HepG2 (cell line): ENCODE measurements around the gene TMEM14A. TPM values are rescaled to one million over a fixed set of nuclear protein-coding genes. Genes with fewer than 3 reads are reported as not detected.
"Not testable (repeated sequence)": the region's sequence is repeated elsewhere in the genome, so short reads cannot be mapped to it uniquely, and the experiment has no call there.

Experiments
- ATAC-seq: fragments of 200-7000 bp; cut with Tn5 transposase; 3 replicates; pipeline ENCODE4 v1.9.1; 2020; ENCODE audit warnings: mild to moderate bottlenecking, moderate library complexity
- BruUV-seq: library from RNA; stranded (reverse); fragments of 400-500 nt; replicated peaks from 2 replicates; lab custom pipeline; 2021; lab: Mats Ljungman, UMichigan
- CTCF ChIA-PET: fragments of 300-600 bp; formaldehyde crosslinking; extraction: SDS; loops from one replicate; lab custom pipeline; 2021; ENCODE audit warnings: low total read pairs, inconsistent platforms, low intra/inter-chr PET ratio; lab: Yijun Ruan, JAX
- POLR2A ChIA-PET: fragments of 350-600 bp; sonication (Branson Sonifier 250); formaldehyde crosslinking; loops from one replicate; lab custom pipeline; 2020; ENCODE audit warnings: antibody characterized with exemption, inconsistent platforms; lab: Yijun Ruan, JAX
- DNase-seq: peaks from one replicate; pipeline ENCODE4 v3.0.0-alpha.2; 2015; ENCODE audit warnings: low spot score
- FAIRE-seq: peaks from 3 replicates; lab custom pipeline; 2011; peaks lifted over from hg19 to GRCh38; lab: Jason Lieb, UNC
- H2AFZ ChIP-seq: one replicate; pipeline ENCODE4 v1.6.1; 2011; ENCODE audit warnings: low read length, inconsistent platforms
- H3K27ac ChIP-seq: fragments of 300-600 bp; 3 replicates; pipeline ENCODE4 v1.8.0; 2011; ENCODE audit warnings: mixed run types, mild to moderate bottlenecking, mixed read lengths, low read length, inconsistent platforms; ENCODE audit not compliant: insufficient read depth; ENCODE audit errors: extremely low read length
- H3K27me3 ChIP-seq, 2 experiments: fragments of 200-600 bp in 1 of 2; 2 replicates in 1 of 2; 3 replicates in 1 of 2; pipeline versions ENCODE4 v1.6.0 to v1.8.0; 2011; ENCODE audit warnings: low read length in 2 of 2, mild to moderate bottlenecking in 2 of 2, moderate library complexity in 2 of 2, inconsistent platforms in 1 of 2; ENCODE audit not compliant: insufficient read depth in 2 of 2, control insufficient read depth in 1 of 2
- H3K36me3 ChIP-seq, 2 experiments: fragments of 200-600 bp in 1 of 2; replicated peaks in 1 of 2; 2 replicates in 1 of 2; 3 replicates in 1 of 2; pipeline versions ENCODE4 v1.5.1 to v1.8.0; 2011; ENCODE audit warnings: low read length in 2 of 2, inconsistent platforms in 1 of 2; ENCODE audit not compliant: insufficient read depth in 2 of 2, control insufficient read depth in 1 of 2
- H3K4me1 ChIP-seq: 2 replicates; pipeline ENCODE4 v1.5.1; 2012; ENCODE audit warnings: low read length, inconsistent platforms; ENCODE audit not compliant: insufficient read depth
- H3K4me2 ChIP-seq: 2 replicates; pipeline ENCODE4 v1.6.0; 2011; ENCODE audit warnings: low read depth, low read length, inconsistent platforms
- H3K4me3 ChIP-seq, 3 experiments: fragments of 200-600 bp in 1 of 3; sonication (generic), shearing (Covaris generic) in 1 of 3; replicated peaks in 1 of 3; 2 replicates each; pipeline ENCODE4 v1.5.1; 2011 to 2016; ENCODE audit warnings: low read length in 3 of 3, inconsistent platforms in 2 of 3, low read depth in 2 of 3, mild to moderate bottlenecking in 2 of 3, control low read depth in 1 of 3, mixed read lengths in 1 of 3; ENCODE audit not compliant: insufficient read depth in 1 of 3
- H3K79me2 ChIP-seq: one replicate; pipeline ENCODE4 v1.6.1; 2011; ENCODE audit warnings: low read length, inconsistent platforms; ENCODE audit not compliant: insufficient read depth
- H3K9ac ChIP-seq: 2 replicates; pipeline ENCODE4 v1.6.0; 2011; ENCODE audit warnings: mild to moderate bottlenecking, low read depth, low read length, inconsistent platforms; ENCODE audit not compliant: insufficient read depth
- H3K9me3 ChIP-seq: 2 replicates; pipeline ENCODE4 v1.5.1; 2012; ENCODE audit warnings: mild to moderate bottlenecking, low read length
- H4K20me1 ChIP-seq: 2 replicates; pipeline ENCODE4 v1.6.0; 2011; ENCODE audit warnings: inconsistent platforms, mild to moderate bottlenecking, low read length, moderate library complexity; ENCODE audit not compliant: insufficient read depth
- MEIS1 ChIP-seq: sonication (generic); formaldehyde crosslinking; IDR thresholded peaks from 2 replicates; pipeline ENCODE4 v1.9.0; 2021; ENCODE audit warnings: mild to moderate bottlenecking, missing genetic modification reagents, moderate library complexity, borderline replicate concordance
- TAF1 ChIP-seq: sonication (generic); formaldehyde crosslinking; IDR thresholded peaks from 2 replicates; pipeline ENCODE4 v1.4.0; 2020; ENCODE audit warnings: missing genetic modification reagents
- ZFP36 ChIP-seq: fragments of 150-350 bp; IDR thresholded peaks from 2 replicates; pipeline ENCODE4 v1.6.1; 2018; ENCODE audit warnings: borderline replicate concordance, low read length, low read depth; ENCODE audit not compliant: partially characterized antibody
- ZNF235 ChIP-seq: sonication (generic); formaldehyde crosslinking; IDR thresholded peaks from 2 replicates; pipeline ENCODE4 v1.8.1; 2023; ENCODE audit warnings: mild to moderate bottlenecking, missing genetic modification reagents, borderline replicate concordance
- ZNF33A ChIP-seq: sonication (generic); formaldehyde crosslinking; IDR thresholded peaks from 2 replicates; pipeline ENCODE4 v1.5.1; 2020; ENCODE audit warnings: missing genetic modification reagents, mild to moderate bottlenecking, moderate library complexity, borderline replicate concordance
- ZNF33B ChIP-seq: sonication (generic); formaldehyde crosslinking; IDR thresholded peaks from 2 replicates; pipeline ENCODE4 v1.5.1; 2020; ENCODE audit warnings: mild to moderate bottlenecking, missing genetic modification reagents
- WGBS: methylation state at CpG from one replicate; pipeline ENCODE4 v1.1.6; 2017; ENCODE audit warnings: low lambda C conversion rate; 5-methylcytosine and 5-hydroxymethylcytosine counted together
- in situ Hi-C: cut with HindIII; loops from 2 replicates; pipeline ENCODE4 v1.10.0; 2017; ENCODE audit warnings: low pct_unique_long_range_greater_than_20kb; ENCODE audit not compliant: extremely low pct_ligation_motif_present
- intact Hi-C: fragments of 100-400 bp; cut with micrococcal nuclease; formaldehyde crosslinking; loops from one replicate; pipeline ENCODE4 v1.10.0; 2022; ENCODE audit not compliant: unreplicated experiment
- polyA plus RNA-seq, 8 experiments: library from polyadenylated mRNA; depleted of rRNA in 3 of 8; stranded (reverse) in 7 of 8; unstranded in 1 of 8; fragments of >200 nt; fragmentation: Illumina TruSeq in 4 of 8; extraction: Trizol in 4 of 8; gene quantifications; 2 replicates each; pipeline versions ENCODE4 v1.2.1 to v1.2.3, GENCODE V29; 2011 to 2016; ENCODE audit warnings: low read depth in 4 of 8, missing spikeins in 1 of 8, mixed read lengths in 1 of 8; ENCODE audit not compliant: insufficient read depth in 1 of 8
- total RNA-seq, 5 experiments: library from RNA; depleted of rRNA; stranded (reverse); fragments of >200 nt; fragmentation: Illumina TruSeq; extraction: Trizol; gene quantifications; 2 replicates each; pipeline ENCODE4 v1.2.3, GENCODE V29; 2016; ENCODE audit warnings: low read depth in 1 of 5
- TF ChIP-seq, protein P1 (sequence below): sonication (generic); formaldehyde crosslinking; IDR thresholded peaks from 2 replicates; pipeline ENCODE4 v1.8.0; 2023; ENCODE audit warnings: mild to moderate bottlenecking, missing genetic modification reagents
- TF ChIP-seq, protein P2 (sequence below): sonication (generic); formaldehyde crosslinking; IDR thresholded peaks from 2 replicates; pipeline ENCODE4 v1.4.0; 2020; ENCODE audit warnings: mild to moderate bottlenecking, low read depth, missing genetic modification reagents

TMEM14A gene
- total and polyA plus RNA-seq, 2 of the 13 experiments (the other 11 are each of a cell fraction or from before 2014, with no cell fraction given), result 24.6 to 73.7 TPM

DNA sequence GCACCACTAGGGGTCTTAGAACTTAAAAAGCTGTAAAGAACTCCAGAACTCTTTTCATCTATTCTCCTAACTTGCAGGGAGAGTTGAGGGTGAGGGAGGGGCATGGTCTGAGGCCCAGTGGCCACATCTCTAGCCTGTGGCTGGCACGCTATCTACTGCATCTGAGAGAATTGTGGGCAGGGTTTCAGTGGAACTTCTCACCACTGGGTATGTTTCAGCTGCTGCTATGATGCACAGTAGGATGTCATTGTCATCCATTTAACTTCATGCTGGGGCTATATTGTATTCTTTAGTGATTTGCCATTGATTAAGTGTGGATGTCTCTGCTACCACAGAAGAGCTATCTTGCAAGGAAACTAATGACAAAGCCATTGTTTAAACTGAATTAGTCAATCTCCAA is 4.5 kb downstream of the TMEM14A start:
- Histone ChIP-seq H3K9ac (no peak overlapping the region), H3K79me2 (peaks cover 6% of the 10 kb centered on the region), H4K20me1 (no peaks in the 10 kb centered on the region), H3K9me3 (no peaks in the 10 kb centered on the region), H3K27ac (no peak overlapping the region), H3K27me3 (no peaks in the 10 kb centered on the region; a peak in 1 of 5 replicates)
- ChIA-PET POLR2A (no interaction called here), CTCF (no interaction called here)
- BruUV-seq, result no TSS peak
- intact Hi-C loops, result no loop called here
- ATAC-seq, result no peak
- no peak for TF ChIP-seq MEIS1 (CRISPR knock-in tag)
- TF ChIP-seq, protein P1, sequence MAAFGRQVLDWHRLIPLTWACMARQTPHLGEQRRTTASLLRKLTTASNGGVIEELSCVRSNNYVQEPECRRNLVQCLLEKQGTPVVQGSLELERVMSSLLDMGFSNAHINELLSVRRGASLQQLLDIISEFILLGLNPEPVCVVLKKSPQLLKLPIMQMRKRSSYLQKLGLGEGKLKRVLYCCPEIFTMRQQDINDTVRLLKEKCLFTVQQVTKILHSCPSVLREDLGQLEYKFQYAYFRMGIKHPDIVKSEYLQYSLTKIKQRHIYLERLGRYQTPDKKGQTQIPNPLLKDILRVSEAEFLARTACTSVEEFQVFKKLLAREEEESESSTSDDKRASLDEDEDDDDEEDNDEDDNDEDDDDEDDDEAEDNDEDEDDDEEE (CRISPR knock-in tag), result no peak
- TF ChIP-seq, protein P2, sequence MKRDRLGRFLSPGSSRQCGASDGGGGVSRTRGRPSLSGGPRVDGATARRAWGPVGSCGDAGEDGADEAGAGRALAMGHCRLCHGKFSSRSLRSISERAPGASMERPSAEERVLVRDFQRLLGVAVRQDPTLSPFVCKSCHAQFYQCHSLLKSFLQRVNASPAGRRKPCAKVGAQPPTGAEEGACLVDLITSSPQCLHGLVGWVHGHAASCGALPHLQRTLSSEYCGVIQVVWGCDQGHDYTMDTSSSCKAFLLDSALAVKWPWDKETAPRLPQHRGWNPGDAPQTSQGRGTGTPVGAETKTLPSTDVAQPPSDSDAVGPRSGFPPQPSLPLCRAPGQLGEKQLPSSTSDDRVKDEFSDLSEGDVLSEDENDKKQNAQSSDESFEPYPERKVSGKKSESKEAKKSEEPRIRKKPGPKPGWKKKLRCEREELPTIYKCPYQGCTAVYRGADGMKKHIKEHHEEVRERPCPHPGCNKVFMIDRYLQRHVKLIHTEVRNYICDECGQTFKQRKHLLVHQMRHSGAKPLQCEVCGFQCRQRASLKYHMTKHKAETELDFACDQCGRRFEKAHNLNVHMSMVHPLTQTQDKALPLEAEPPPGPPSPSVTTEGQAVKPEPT (CRISPR knock-in tag), result no peak
- no peak for TF ChIP-seq ZNF33A (CRISPR knock-in tag)
- no peak for TF ChIP-seq ZNF33B (CRISPR knock-in tag)
- TF ChIP-seq ZFP36, result no peak
- TF ChIP-seq ZNF235 (CRISPR knock-in tag), result no peak
- no peak for TF ChIP-seq TAF1 (CRISPR knock-in tag)
- TF ChIP-seq, all 625 proteins: peak for 0
- Histone ChIP-seq H3K4me3 (no peak overlapping the region), H3K36me3 (peaks cover 5 to 13% of the 10 kb centered on the region in 2 experiments; a peak in 4 of 5 replicates), H3K4me2 (no peak overlapping the region), H3K4me1 (peaks cover 22% of the 10 kb centered on the region), H2AFZ (no peak overlapping the region)
- 89% methylated on average over 1 of the region's 1 CpG for WGBS
- FAIRE-seq (no peak), DNase-seq (no peak)
- in situ Hi-C loops, result no loop called here

GRCh38 chr6:52676631-52677030 is 5.7 kb downstream of the TMEM14A start:
- H3K27ac ChIP-seq, intact Hi-C loops, H3K9me3 ChIP-seq, ATAC-seq, DNase-seq, H3K4me3 ChIP-seq, in situ Hi-C loops, BruUV-seq, POLR2A ChIA-PET, H3K79me2 ChIP-seq, H2AFZ ChIP-seq, H3K27me3 ChIP-seq, FAIRE-seq, H4K20me1 ChIP-seq, H3K9ac ChIP-seq, CTCF ChIA-PET, H3K4me2 ChIP-seq: not testable (repeated sequence)
- Histone ChIP-seq H3K4me1 (peaks cover 14% of the 10 kb centered on the region), H3K36me3 (peaks cover 5 to 18% of the 10 kb centered on the region in 2 experiments)
- 82% methylated on average over 8 of the region's 8 CpGs for WGBS
